ENCODE data around the gene SPEM2. TPM values are rescaled to one million over a fixed set of nuclear protein-coding genes. Genes with fewer than 3 reads are reported as not detected.

The SPEM2 gene
- total and polyA plus RNA-seq, 2 of the 8 experiments (the other 6 are each of a cell fraction or from before 2014, with no cell fraction given), result 0.03 TPM; not detected in 1

DNA sequence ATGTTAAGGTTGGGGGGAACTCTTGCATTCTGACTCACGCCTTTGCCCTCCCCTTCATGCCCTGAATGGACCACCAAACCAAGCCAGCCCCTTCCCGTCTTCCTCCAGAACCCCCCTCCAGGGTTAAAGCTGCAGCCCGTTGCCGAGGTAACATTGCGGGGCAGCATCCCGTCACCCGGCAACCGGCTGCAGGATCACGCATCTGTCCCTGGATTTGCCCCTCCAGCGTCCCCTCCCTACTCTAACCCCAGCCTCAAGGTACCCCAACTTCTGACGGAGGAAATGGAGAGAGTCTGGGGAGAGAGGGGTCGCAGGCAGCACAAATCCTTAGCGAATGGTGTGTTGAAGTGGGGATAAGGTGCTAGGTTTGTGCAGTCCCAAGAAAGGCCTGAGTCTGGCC lies 18.3 kb upstream of the SPEM2 start:
- no peak for FAIRE-seq
- Histone ChIP-seq H4K91ac (replicated peaks; ENCODE audit: insufficient read length, low read length) (no peak overlapping the region), H3K56ac (replicated peaks; ENCODE audit: insufficient read length, low read depth, low read length) (no peak overlapping the region), H4K8ac (ENCODE audit: extremely low read depth, insufficient read depth, low read length) (no peak overlapping the region), H3K4ac (replicated peaks; ENCODE audit: insufficient read length, low read depth, low read length) (no peak overlapping the region), H3K9me3 (ENCODE audit: insufficient read depth in 2 of 2, low read depth in 1 of 2, low read length in 1 of 2) (no peaks in the 10 kb centered on the region), H4K20me1 (replicated peaks in 1 of 2; ENCODE audit: control insufficient read depth in 1 of 2, insufficient read depth in 2 of 2, low read length in 2 of 2) (peaks cover 0 to 23% of the 10 kb centered on the region in 2 experiments), H3K23ac (ENCODE audit: insufficient read length) (no peak overlapping the region), H3K4me3 (ENCODE audit: extremely low read depth in 1 of 4, insufficient read depth in 2 of 4, low read depth in 3 of 4, low read length in 4 of 4) (no peak overlapping the region), H3K23me2 (ENCODE audit: low read depth, low read length) (peaks cover 17% of the 10 kb centered on the region; the same call in 1 of the 2 replicates), H3K36me3 (ENCODE audit: control insufficient read depth in 2 of 4, insufficient read depth in 4 of 4, low read length in 3 of 4) (peaks cover 2 to 19% (median 17%) of the 10 kb centered on the region in 4 experiments; a peak in 5 of 8 replicates), H3K27ac (ENCODE audit: low read depth, low read length) (no peak overlapping the region), H2BK12ac (ENCODE audit: low read depth, low read length) (no peak overlapping the region), H3K9ac (replicated peaks in 1 of 4; ENCODE audit: extremely low read depth in 1 of 4, low read depth in 3 of 4, low read length in 3 of 4) (no peak overlapping the region), H2BK120ac (replicated peaks; ENCODE audit: low read depth, low read length) (no peak overlapping the region), H3K18ac (ENCODE audit: extremely low read depth, low read length) (no peak overlapping the region), H2BK5ac (ENCODE audit: low read depth, low read length) (no peak overlapping the region), H2BK15ac (ENCODE audit: low read length) (no peak overlapping the region), H2AFZ (ENCODE audit: low read length) (no peak overlapping the region), H3K4me1 (replicated peaks in 1 of 4; ENCODE audit: control insufficient read depth in 3 of 4, insufficient read depth in 4 of 4, low read length in 3 of 4) (peaks cover 0 to 19% (median 13%) of the 10 kb centered on the region in 4 experiments; a peak in 5 of 7 replicates), H3K27me3 (replicated peaks in 1 of 4; ENCODE audit: control insufficient read depth in 3 of 4, extremely low read depth in 1 of 4, insufficient read depth in 3 of 4, low read length in 3 of 4) (no peaks in the 10 kb centered on the region; a peak in 1 of 7 replicates), H3K79me2 (ENCODE audit: control insufficient read depth in 1 of 2, insufficient read depth in 2 of 2, low read length in 2 of 2) (peaks cover 0 to 8% of the 10 kb centered on the region in 2 experiments; a peak in 1 of 4 replicates), H3K79me1 (ENCODE audit: low read depth, low read length) (peaks cover 4% of the 10 kb centered on the region; the same call in 1 of the 2 replicates), H3K14ac (ENCODE audit: insufficient read length) (no peak overlapping the region), H2BK20ac (ENCODE audit: low read length) (no peak overlapping the region), H3K4me2 (ENCODE audit: insufficient read depth in 1 of 2, low read depth in 2 of 2, low read length in 2 of 2) (peak overlapping the region; percentile 1 to 90; a peak in 2 of 4 replicates), H2AK5ac (ENCODE audit: low read depth, low read length) (no peak overlapping the region), H4K5ac (ENCODE audit: insufficient read length, low read depth, low read length) (no peak overlapping the region)
- DNase-seq (ENCODE audit: low read depth in 1 of 2, low spot score in 2 of 2), result no peak
- CTCF ChIA-PET (ENCODE audit: partially characterized antibody), result interaction anchor here (1.1 to 2.9 kb wide), 7 partner anchors 14 to 154 kb away, joined by 3 to 15 read pairs (median 3); partner anchors contain the start of gene SPEM1
- POLR2A ChIA-PET (ENCODE audit: partially characterized antibody), result interaction anchor here (0.6 to 8.2 kb wide), 17 partner anchors 9 to 151 kb away, joined by 3 to 66 read pairs (median 4); partner anchors contain the start of genes ACAP1, FGF11, TMEM102 and TNFSF13
- 75% methylated on average over 13 of the region's 13 CpGs; no CpG with 5 or more reads in 1 of the 2 experiments for WGBS, 2 experiments (ENCODE audit: extremely low coverage in 1 of 2, insufficient coverage in 1 of 2, insufficient read length in 1 of 2, insufficient replicate concordance in 2 of 2, low coverage in 1 of 2, low lambda C conversion rate in 2 of 2, missing lambda C conversion rate in 1 of 2)
- TF ChIP-seq, protein P1, sequence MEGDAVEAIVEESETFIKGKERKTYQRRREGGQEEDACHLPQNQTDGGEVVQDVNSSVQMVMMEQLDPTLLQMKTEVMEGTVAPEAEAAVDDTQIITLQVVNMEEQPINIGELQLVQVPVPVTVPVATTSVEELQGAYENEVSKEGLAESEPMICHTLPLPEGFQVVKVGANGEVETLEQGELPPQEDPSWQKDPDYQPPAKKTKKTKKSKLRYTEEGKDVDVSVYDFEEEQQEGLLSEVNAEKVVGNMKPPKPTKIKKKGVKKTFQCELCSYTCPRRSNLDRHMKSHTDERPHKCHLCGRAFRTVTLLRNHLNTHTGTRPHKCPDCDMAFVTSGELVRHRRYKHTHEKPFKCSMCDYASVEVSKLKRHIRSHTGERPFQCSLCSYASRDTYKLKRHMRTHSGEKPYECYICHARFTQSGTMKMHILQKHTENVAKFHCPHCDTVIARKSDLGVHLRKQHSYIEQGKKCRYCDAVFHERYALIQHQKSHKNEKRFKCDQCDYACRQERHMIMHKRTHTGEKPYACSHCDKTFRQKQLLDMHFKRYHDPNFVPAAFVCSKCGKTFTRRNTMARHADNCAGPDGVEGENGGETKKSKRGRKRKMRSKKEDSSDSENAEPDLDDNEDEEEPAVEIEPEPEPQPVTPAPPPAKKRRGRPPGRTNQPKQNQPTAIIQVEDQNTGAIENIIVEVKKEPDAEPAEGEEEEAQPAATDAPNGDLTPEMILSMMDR (IDR thresholded peaks at IDR 0.05; ENCODE audit: control extremely low read depth in 1 of 3, insufficient read depth in 1 of 3, low read depth in 1 of 3, low read length in 3 of 3), result no peak
- no peak for TF ChIP-seq SIN3A (conservative IDR thresholded peaks at IDR 0.05 in 1 of 2, IDR thresholded peaks at IDR 0.05 in 1 of 2; ENCODE audit: low read depth in 1 of 2, low read length in 2 of 2)
- TF ChIP-seq TAF7 (optimal IDR thresholded peaks at IDR 0.05; ENCODE audit: borderline replicate concordance, low read depth, low read length), result no peak
- TF ChIP-seq POU5F1 (IDR thresholded peaks at IDR 0.05; ENCODE audit: low read depth, low read length), result no peak
- TF ChIP-seq TAF1 (IDR thresholded peaks at IDR 0.05; ENCODE audit: low read depth, low read length), result no peak
- TF ChIP-seq JUND (IDR thresholded peaks at IDR 0.05; ENCODE audit: low read length), result no peak
- TF ChIP-seq GTF2F1 (IDR thresholded peaks at IDR 0.05; ENCODE audit: borderline replicate concordance, low read depth, low read length), result no peak
- no peak for TF ChIP-seq KDM1A (IDR thresholded peaks at IDR 0.05; ENCODE audit: borderline replicate concordance, low read length)
- TF ChIP-seq CBX5 (IDR thresholded peaks at IDR 0.05; ENCODE audit: low read depth, low read length), result no peak
- no peak for TF ChIP-seq CTBP2 (IDR thresholded peaks at IDR 0.05; ENCODE audit: borderline replicate concordance, insufficient read depth, insufficient read length, low read length)

Measured in H1 (cell line).